DLD1 (cell line): ENCODE results near the gene CAMTA1.

ENCODE experiments used
- in situ Hi-C: cut with HindIII; loops from 2 replicates; pipeline ENCODE4 v1.10.0; 2017; ENCODE audit warnings: low sequenced_read_pairs

CAMTA1 gene

GRCh38 chr1:7430691-7431090 is 645.4 kb downstream of the CAMTA1 start:
- in situ Hi-C loops: no loop called here

DNA sequence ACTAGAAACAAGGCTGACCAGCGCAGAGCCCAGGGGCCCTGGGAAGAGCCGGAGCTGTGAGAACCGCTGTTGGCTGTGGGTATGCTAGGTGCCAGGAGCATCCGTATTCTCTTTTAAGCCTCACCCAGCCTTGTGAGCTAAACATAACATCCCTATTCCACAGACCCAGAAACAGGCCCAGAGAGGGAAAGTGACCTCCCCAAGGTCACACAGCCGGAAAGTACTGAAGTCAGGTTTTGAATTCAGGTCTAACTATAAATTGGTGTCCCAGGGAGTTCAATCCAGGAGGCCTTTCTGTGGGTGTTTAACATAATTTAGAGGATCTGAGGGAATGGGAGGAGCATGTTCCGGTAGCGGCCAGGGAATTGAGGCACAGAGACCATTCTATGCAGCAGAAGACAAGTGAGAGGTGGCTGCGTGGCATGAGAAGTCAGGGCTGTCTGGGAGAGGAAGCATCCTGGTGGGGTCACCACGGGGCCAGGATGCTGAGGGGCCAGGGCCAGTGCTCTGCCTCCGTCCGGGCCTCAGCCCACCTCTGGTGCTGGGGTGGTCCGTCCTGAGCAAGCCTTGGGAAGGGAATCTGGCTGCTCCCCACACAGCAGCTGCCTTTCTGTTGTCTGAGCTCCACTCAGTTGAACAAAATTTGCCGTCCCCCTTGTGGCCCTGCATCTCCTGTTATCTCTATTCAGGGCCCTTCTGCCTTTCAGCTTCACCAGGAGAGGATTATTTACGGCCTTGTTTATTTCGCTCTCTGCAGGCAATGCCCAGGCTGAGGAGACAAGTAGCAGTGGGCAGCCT is 647.0 kb downstream of the CAMTA1 start:
- in situ Hi-C loops: no loop called here

GRCh38 chr1:7432900-7433380 is 647.7 kb downstream of the CAMTA1 start:
- in situ Hi-C loops: no loop called here

GRCh38 chr1:7434566-7434965 is 649.3 kb downstream of the CAMTA1 start:
- in situ Hi-C loops: no loop called here

- in situ Hi-C loops: no loop called here
These were observed 650.2 kb downstream of the CAMTA1 start for GRCh38 chr1:7435276-7436055.

- in situ Hi-C loops: no loop called here
These were observed 651.1 kb downstream of the CAMTA1 start for GRCh38 chr1:7436056-7437005.

- in situ Hi-C loops: no loop called here
These were observed 651.8 kb downstream of the CAMTA1 start for GRCh38 chr1:7437036-7437435.

DNA sequence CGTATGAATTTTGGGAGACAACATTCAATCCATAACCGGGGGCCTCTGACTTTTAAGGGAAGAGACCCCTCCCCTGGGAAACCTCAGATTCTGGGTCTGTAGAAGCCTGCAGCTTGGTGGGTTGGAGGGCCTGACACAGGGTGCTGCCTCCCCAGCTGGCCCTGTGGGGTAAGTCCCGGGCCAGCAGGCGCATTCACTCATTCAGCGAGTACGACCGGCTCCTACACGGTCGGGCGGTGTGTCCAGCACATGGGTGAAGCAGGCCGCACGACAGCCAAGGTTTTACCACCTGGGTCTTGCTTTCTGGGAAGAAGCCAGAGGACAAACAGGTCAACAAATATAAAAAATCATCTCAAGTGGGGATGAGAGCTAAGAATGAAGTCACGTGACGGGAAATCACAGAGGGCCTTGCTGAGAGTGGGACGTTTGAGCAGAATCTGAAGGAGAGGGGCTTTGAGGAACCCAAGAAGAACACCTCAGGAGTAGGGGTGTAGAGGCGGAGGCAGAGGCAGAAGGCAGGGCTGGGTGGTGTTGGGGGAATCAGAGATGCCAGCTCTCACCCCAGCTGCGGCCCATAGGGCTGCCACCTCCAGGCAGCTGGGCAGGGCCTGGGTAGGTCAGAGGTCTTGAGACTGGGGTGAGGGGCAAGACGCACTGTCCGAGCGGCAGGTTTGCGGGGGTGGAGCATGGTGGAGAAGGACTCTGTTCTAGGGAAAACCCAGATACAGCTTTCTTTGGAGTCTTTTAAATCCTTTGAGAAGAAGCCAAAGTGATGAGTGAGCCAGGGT is 652.5 kb downstream of the CAMTA1 start:
- in situ Hi-C loops: no loop called here

- in situ Hi-C loops: no loop called here
These were observed 653.1 kb downstream of the CAMTA1 start for GRCh38 chr1:7438396-7438785.

- in situ Hi-C loops: no loop called here
These were observed 653.8 kb downstream of the CAMTA1 start for GRCh38 chr1:7438921-7439655.

GRCh38 chr1:7440154-7440553 is 654.9 kb downstream of the CAMTA1 start:
- in situ Hi-C loops: no loop called here

- in situ Hi-C loops: no loop called here
These were observed 656.0 kb downstream of the CAMTA1 start for GRCh38 chr1:7441143-7441841.

DNA sequence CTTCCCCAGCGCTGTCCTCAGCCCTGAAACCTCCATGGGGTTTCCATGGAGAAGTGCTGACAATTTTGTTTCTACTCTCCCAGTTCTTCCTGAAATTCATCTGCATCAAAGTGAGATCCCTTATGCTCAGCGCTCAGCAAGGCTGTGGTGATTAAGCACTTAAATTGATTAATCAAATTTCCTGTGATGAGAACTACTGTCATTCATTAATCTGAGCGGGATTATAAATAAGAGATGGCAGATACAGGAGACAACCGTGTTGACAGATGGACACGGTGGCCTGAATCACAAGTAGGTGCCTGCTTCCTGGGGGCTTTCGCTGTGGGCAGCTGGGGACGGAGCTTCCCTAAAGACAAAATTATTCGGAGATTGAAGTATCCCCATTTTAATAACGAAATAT is 656.8 kb downstream of the CAMTA1 start:
- in situ Hi-C loops: no loop called here

DNA sequence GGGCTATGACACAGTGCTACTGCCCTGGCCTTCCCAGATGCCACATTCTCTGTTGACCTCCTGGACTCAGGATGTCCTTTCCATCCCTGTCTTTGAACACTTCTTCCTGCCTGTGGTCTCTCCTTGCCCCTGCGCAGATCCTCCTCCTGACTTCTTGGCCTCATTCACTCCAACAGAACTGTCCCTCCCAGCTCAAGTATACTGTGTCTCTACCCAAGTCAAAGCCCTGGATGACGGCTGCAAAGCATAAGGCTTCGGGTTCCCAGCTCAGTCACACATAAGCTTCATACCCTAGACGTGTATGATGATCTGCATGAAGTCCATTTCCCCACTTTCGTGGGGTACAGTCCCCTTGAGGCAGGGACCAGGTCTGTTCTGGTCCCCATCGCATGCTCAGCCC is 657.7 kb downstream of the CAMTA1 start:
- in situ Hi-C loops: no loop called here

DNA sequence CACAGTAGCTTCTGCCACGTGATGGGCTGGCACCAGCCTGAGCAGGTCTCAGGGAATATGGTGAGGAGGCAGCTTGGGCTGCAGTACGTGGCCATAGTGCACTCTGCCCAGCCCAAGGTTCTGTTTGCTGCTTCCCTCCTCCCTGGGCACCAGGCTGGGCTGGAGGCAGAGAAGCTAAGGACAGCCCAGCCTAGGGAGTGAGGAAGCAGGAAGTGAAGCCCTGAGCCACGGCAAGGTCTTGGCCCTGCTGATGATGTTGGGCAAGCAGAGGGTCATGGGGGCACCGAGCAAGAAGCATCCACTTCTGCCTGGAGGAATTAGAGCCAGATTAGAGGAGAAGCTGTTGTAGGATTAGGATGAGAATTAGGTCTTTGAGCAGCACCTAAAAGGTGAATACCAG is 659.1 kb downstream of the CAMTA1 start:
- in situ Hi-C loops: no loop called here

DNA sequence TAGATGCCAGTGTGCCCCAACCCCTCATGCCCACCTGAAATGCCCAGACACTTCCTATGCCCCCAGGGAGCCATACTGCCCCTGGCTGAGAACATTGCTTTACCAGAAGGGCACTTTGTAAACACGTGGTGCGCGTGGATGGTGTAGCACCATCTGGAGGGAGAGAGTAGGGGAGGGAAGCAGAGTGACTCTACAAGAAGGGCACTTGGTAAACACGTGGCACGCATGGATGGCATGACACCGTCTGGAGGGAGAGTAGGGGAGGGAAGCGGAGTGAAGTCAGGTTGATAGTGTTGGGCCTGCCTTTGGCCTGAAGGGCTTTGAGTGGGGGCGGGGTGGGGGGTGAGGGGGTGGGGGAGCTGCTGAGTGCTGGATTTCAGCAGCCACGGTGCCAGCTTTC is 661.8 kb downstream of the CAMTA1 start:
- in situ Hi-C loops: no loop called here

DNA sequence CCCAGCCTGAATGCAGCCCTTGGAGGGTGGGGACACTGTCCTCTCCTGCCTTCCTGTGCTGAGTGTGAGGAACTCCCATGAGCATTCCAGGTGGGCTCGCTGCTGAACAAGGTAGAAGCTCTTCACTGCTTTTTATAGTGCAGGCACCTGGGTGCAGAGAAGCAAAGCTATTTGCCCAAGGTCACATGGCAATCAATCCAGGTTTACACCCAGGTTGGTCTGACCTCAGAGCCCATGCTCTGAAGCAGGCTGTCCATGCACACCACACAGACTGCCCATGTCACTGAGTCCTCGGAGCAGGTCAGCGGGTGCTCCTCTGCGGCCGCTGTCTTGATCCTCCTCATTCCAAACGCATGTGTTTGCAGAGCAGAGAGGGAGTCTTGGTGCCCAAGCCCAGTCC is 662.5 kb downstream of the CAMTA1 start:
- in situ Hi-C loops: no loop called here

GRCh38 chr1:7448986-7449385 is 663.7 kb downstream of the CAMTA1 start:
- in situ Hi-C loops: no loop called here

- in situ Hi-C loops: no loop called here
These were observed 664.5 kb downstream of the CAMTA1 start for GRCh38 chr1:7449750-7450149.
